HG02759 (cell line): ENCODE measurements around the gene LYSMD1.
"Not testable (repeated sequence)": the region's sequence is repeated elsewhere in the genome, so short reads cannot be mapped to it uniquely, and the experiment has no call there.

Experiments used
- ATAC-seq: cut with Tn5 transposase; IDR thresholded peaks from one replicate; pipeline ENCODE4 v1.9.1; 2021; ENCODE audit warnings: mild to moderate bottlenecking, moderate library complexity; ENCODE audit not compliant: unreplicated experiment

LYSMD1 gene

DNA sequence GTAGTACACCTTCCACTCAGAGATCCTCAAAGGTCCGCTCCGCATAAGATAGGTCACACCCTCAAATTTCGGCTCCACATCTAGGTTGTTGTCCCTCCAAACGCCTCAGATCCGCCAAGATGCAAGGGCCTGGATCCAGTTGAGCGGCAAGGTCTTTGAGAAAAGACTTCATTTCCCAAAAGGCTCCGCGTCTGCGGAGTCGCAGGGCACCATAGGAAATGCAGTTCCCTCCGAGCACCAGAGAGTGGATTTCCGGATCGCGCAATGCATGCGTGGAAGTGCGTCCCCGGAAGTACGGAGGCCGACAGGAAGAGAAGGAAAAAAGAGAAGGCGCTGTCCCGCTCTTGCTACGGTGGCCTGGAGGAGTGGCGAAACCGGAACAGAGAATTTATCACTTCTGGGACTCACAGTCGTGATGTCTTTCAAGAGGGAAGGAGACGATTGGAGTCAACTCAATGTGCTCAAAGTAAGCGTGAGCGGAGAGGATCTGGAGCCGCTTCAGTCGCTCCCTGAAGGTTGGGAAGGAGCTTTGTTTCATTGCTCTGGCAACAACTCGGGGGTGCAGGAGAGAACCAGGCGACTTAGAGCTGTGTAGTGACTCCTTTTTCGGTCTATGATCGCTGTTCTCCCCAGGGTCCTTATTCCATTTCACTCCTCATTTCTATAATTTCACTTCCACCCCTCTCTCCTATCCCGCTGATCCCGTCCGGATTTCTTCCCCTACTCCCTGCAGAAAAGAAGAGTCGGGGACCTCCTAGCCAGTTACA, at the start of gene LYSMD1, which contains the start of gene SCNM1:
LYSMD1 (minus strand) TSS at position 165 of the 767 bp plus-strand sequence. CDS start 644 bp downstream, outside the sequence.
SCNM1 (plus strand) TSS at position 407 of the 767 bp plus-strand sequence; CDS start at position 416, 9 bp downstream.
- ATAC-seq: peak; percentile 90

DNA sequence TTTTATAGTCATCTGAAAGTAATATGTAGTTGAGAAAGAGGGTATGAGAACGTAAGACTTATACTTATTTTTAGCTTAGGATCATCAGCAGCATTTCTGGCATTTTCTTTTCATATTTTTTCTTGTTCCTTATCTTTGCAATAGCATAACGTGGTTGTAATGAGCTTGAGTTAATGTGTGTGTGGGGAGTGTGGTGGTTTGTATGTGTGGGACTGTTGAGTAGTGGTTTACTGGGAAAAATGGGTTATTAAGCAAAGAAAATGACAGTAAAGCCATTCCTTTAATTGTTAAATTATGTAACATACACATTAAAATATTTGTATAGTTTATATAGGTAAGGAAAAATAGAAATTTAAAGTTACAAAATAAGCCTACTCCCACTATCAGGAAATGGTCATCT, 47.9 kb upstream of the LYSMD1 start:
- ATAC-seq: no peak

GRCh38 chr1:151211972-151212705, 46.4 kb upstream of the LYSMD1 start:
- ATAC-seq: no peak

GRCh38 chr1:151210830-151211229, 45.1 kb upstream of the LYSMD1 start:
- ATAC-seq: no peak

DNA sequence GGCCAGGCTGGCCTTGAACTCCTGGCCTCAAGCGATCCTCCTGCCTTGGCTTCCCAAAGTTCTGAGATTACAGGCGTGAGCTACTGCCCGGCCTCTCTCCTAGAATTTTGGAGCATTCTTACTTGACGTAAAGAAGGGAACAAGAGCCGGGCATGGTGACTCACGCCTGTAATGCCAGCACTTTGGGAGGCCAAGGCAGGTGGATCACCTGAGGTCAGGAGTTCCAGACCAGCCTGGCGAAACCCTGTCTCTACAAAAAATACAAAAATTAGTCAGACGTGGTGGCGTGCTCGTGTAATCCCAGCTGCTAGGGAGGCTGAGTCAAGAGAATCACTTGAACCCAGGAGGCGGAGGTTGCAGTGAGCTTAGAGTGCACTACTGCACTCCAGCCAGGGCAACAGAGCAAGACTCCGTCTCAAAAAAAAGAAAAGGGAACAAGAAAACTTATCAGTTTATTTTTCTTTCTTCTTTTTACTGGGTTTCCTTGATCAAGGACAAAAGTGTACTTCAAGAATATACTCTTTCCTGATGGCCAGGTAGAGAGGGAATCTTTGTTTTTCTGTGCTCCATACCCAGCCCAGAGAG, 39.8 kb upstream of the LYSMD1 start:
- ATAC-seq: not testable (repeated sequence)

DNA sequence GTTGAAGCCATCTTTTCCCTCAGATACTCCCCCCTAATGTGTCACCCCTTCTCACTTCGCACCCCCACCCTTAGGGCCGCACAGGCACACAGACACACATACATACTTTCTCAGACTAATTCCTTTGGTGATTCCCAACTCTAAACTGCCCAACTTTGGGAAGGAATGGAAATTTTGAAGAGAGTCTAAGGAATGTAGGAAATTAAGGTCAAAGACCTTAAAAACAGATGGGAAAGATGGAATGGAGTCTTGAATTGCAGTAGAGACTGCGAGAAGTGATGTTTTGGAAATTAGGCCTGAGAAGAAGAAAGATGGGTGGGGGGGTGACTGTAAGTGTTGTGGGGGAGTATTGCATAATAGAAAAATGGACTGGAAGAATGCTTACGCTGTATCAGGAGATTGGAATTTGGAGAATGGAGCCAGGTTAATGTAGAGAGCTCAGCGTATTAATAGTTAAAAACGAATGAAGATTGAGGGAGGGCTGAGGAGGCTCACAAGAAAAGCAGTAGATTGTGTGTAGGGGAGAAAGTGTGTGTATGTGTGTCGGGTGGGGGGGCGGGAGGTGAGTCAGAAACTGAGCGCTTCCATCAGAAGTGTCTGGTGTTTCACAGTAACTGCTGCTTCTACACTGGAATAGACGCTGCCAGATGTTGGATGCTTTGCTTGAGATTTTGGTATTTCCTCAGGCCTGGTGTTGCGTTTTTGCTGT, 34.3 kb upstream of the LYSMD1 start:
- no peak for ATAC-seq

DNA sequence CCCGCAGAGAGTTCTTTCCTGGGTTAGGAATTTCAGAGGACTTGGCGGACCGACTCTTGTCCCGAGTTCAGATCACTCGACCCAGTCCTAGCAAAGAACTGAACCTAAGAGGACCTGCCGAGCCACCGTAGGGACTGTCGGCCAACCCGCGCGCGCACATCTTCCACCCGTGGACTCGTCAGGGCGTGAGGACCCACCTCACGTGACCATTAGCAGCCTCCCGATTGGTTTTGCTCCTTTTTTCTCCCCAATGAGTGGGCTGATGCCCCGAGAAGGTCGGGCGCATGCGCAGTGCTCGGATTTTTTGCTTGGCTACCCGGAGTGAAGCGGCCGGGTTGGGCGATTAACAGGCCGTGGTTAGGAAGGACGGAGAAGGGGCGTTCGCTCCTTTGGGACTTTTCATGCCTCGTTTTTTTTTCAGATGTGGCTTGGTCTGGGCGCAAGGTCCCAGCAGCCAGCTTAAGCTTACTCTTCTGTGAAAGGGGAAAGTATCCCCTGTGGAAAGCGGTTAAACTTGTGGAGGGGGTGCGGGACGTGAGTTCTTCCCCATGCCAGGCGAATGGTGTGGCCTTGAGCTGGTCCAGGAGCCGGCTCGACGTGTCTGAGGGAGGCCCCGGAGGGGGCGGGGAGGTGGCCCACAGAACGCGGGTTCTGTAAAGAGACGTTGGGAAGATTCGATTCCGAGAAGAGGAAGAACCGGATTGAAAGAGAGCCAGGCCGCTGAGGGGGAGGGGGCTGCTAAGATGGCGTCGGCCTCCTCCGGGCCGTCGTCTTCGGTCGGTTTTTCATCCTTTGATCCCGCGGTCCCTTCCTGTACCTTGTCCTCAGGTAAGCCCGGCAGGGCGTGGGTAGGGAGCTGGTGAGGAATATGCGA, 32.8 kb upstream of the LYSMD1 start, which contains the start of gene PIP5K1A:
PIP5K1A (plus strand) TSS at position 299 of the 874 bp plus-strand sequence; CDS start at position 744, 445 bp downstream.
- ATAC-seq: peak; percentile 81

- no peak for ATAC-seq
Measured at GRCh38 chr1:151197863-151198253, 32.2 kb upstream of the LYSMD1 start.

DNA sequence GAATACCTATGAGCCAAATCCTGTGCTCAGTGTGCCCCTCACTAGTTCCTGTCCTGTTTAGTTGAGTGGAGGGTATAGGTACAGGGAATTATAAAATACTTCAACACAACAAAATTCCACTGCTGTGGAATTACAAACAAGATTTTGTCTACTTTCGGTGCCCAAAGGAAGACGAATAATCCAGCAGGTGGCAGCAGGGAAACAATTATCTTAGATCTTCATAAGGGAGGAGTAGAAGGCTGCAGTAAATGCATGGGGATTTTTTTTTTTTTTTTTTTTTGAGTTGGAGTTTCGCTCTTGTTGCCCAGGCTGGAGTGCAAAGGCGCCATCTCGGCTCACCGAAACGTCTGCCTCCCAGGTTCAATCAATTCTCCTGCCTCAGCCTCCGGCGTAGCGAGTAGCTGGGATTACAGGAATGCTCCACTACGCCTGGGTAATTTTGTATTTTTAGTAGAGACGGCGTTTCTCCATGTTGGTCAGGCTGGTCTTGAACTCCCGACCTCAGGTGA, 30.6 kb upstream of the LYSMD1 start:
- ATAC-seq: no peak

GRCh38 chr1:151194894-151195594, 29.3 kb upstream of the LYSMD1 start:
- not testable (repeated sequence) for ATAC-seq

DNA sequence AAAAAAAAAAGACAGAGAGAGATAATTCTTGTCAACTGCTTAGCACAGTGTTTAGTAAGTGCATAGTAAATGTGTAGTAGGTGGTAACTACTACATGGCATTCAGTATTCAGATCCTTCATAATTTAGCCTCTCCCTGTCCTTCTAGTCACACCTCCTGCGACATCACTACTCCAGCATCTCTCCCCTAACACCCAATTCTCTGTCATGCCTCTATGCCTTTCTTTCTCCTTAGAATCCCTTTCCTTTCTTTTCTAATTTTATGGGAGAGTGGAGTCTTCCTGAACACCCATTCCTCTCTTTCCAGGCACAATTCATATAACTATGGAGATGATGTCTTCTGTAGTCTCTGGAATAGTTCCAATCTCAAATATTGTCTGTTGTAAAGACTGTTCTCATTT, 28.2 kb upstream of the LYSMD1 start:
- no peak for ATAC-seq

GRCh38 chr1:151193304-151193703, 27.6 kb upstream of the LYSMD1 start:
- ATAC-seq: no peak

DNA sequence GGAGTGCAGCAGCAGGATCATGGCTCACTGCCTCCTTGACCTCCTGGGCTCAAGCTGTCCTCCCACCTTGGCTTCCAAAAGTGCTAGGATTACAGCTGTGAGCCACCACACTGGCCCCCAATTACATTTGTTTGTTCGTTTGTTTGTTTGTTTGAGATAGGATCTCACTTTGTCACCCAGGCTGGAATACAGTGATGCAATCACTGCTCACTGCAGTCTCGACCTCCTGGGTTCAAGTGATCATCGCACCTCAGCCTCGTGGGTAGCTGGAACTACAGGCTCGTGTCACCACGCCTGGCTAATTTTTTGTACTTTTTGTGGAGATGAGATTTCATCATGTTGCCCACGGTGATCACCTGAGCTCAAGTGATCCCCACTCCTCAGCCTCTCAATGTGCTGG, 26.3 kb upstream of the LYSMD1 start:
- no peak for ATAC-seq

- peak; percentile 95 for ATAC-seq
Measured at GRCh38 chr1:151189637-151190445, 24.1 kb upstream of the LYSMD1 start, which contains the start of gene VPS72. Gene VPS72, minus strand, starts transcription at chr1:151190197. Its CDS starts 76 bp downstream, at chr1:151190121.

DNA sequence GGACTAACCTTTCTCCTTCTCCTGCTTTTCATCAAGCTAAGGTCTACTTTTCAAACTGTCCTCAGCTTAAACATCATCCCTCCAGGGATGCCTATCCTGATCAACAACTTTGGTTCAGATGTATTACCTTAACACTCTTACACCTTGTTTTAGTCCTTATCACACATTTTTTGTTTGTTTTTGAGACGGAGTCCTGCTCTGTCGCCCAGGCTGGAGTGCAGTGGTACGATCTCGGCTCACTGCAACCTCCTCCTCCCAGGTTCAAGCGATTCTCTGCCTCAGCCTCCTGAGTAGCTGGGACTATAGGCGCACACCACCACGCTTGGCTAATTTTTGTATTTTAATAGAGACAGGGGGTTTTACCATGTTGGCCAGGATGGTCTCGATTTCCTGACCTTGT, 23.0 kb upstream of the LYSMD1 start:
- ATAC-seq: not testable (repeated sequence)

GRCh38 chr1:151187205-151187604, 21.5 kb upstream of the LYSMD1 start:
- no peak for ATAC-seq

GRCh38 chr1:151184211-151184610, 18.5 kb upstream of the LYSMD1 start:
- no peak for ATAC-seq

GRCh38 chr1:151176514-151177045, 10.9 kb upstream of the LYSMD1 start:
- no peak for ATAC-seq
